HG03135 (cell line): ENCODE results near the gene EFNA2.
A peak's percentile ranks its signal among the peaks of the same experiment; 100 is the strongest.
"Not testable (repeated sequence)": the region's sequence is repeated elsewhere in the genome, so short reads cannot be mapped to it uniquely, and the experiment has no call there.

Experiments
- ATAC-seq: cut with Tn5 transposase; IDR thresholded peaks from one replicate; pipeline ENCODE4 v1.9.1; 2021; ENCODE audit warnings: mild to moderate bottlenecking, moderate library complexity; ENCODE audit not compliant: unreplicated experiment

EFNA2 gene

DNA sequence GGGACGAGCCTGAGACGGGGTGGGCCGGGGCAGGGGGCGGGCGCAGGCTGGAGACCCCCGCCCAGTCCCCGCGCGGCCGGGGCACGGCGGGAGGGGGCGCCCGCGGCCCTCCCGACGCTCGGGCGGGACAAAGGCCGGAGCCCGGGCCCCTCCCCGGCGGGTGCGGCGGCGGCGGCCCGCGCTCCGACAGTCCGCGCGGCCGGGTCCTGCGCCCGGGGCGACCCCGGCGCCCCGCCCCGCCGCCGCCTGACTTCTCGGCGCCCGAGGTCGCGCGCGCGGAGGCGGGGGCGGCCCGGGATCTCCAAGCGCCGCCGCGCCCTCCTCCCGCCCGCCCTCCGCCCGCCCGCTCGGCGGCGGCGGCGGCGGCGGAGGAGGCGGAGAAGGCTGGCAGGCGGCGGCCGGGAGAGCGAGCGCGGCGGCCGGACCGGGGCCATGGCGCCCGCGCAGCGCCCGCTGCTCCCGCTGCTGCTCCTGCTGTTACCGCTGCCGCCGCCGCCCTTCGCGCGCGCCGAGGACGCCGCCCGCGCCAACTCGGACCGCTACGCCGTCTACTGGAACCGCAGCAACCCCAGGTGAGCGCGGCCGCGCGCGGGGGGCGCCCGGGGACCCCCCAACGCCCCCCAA, at the start of gene EFNA2:
Gene EFNA2 (plus strand): TSS at position 137 of the 624 bp plus-strand sequence. CDS start 296 bp downstream, at position 433.
- no peak for ATAC-seq

DNA sequence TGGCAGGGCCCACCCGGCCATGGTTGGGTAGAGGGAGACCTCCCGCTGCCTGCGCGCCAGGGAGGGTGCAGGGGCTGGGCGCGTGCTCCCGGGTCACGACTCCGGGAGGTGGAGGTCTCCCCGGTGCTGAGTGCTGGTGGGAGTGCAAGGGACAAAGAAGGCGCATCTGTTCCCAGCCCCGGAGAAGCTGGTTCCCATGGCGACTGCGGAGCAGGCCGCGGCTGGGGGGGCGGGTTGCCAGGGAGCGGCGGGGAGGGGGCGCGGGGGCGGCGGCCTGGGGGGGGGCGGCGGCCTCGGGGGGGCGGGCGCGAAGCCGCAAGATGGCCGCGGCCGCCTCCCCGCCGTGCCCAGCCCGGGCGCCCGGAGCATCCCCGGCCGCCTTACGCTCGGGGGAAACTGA, 49.1 kb upstream of the EFNA2 start:
- no peak for ATAC-seq

DNA sequence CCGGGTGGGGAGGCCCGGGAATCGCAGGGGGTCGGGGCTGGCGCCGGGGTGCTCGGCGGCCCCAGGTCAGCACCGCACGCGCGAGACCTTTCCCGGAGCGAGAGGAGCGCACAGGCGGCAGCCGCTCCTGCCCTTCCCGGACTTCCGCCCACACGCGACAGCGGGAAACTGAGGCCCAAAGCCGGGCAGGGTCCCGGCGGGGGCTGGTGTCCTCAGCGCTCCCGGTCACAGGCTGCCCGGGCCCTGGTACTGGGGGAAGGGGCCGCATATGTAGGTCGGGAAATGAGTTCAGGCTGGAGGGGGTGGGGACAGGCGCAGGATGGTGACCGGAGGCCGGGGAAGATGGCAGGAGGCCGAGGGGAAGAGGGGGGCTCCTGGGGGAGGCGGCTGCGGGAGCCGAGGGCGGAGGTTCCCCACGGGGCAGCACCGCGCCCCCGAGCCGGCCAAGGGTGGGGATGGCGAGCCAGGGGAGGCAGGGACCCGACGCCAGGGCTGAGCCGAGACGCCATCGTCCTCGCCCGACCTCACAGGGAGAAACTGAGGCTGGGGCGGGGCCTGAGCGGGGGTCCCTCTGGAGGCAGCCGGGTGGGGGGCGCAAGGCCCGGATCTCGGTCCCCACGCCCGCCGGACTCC, 48.5 kb upstream of the EFNA2 start:
- no peak for ATAC-seq

DNA sequence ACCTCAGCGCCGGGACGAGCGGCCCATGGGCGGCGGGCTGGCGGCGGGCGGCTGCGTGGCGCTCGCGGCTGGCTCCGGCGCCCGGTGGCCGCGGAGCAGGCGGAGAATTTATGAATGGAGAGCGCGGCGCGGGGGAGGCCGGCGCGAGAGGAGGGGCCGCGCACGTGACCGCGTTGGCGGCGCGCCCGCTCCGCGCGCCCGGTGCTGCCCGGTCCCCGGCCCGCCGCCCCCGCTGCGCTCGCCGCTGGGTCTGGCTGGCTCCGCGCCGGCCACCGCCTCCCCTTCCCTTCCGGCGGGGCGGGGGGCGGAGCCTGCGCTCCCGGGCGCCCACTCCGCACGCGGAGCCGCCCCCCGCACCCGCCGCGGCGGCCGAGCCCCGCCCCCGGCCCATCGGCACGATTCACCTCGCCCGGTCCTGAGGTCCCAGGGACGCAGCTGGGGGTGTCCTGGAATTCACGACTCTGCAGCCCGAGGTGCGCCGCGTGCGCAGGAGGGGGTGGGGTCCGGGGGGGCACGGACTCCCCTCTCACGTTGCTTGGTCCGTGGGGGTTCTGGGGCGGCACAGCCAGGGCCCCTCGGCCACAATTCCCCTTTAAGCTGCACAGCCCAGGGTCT, 47.8 kb upstream of the EFNA2 start, which contains the start of gene CBARP:
Gene CBARP (minus strand): TSS at position 252 of the 615 bp plus-strand sequence. CDS start 1,905 bp downstream, outside the sequence.
- no peak for ATAC-seq

DNA sequence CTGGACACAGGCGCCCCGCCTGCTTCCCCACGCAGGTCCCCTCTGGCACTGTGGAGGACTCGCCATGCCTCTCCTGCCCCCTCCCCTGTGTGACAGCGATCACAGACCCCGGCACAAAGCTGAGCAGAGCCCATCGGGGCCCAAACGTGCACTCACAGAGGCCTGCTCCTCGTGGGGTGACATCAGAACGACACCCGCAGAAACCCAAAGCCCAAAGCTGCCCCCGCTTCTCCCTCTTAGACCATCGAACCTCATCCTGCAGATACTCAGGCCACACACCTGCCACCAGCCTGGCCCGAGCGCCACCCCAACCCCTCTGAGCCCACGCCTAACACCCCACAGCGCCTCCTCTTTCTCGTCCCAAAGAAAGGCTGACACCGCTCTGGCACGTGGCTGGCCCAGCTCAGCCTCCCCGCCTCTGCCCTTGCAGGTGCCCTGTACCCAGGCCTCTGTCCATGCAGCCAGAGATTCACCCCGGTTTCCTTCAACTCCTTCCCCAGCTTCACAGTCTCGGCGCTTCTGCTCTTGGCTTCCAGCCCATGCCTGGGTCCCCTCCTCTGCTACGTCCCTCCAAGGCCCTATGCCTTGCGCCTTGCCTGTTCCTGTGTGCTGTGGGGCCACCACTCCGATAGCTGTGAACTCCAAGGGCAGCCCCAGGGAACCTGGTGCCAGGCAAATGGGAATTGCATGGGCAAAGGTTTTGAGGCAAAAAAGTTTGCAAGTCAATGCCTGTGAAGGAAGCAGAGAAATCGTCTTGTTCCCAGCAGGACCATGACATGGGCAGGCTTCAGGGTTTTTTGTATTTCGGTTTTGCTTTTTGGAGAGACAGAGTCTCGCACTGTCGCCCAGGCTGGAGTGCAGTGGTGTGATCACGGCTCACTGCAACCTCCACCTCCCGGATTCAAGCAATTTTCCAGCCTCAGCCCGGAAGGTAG, 47.0 kb upstream of the EFNA2 start:
- no peak for ATAC-seq

DNA sequence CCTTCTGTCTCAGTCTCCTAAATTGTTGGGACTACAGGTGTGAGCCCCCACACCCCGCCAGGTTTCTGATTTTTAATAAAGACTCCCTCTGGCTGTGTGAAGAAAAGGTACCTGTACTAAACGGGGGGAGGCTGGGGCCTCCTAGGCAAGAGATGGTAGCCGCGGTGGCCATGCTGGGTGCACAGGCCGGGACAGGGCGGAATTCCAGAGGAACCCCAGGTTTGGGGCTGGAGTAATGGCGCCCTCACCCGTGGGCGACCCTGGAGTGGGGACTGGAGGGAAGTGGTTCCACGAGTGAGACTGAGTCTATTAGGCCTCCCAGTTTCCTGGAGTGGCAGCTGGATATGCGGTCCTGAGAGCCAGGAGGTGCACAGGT, 46.3 kb upstream of the EFNA2 start:
- ATAC-seq = no peak

DNA sequence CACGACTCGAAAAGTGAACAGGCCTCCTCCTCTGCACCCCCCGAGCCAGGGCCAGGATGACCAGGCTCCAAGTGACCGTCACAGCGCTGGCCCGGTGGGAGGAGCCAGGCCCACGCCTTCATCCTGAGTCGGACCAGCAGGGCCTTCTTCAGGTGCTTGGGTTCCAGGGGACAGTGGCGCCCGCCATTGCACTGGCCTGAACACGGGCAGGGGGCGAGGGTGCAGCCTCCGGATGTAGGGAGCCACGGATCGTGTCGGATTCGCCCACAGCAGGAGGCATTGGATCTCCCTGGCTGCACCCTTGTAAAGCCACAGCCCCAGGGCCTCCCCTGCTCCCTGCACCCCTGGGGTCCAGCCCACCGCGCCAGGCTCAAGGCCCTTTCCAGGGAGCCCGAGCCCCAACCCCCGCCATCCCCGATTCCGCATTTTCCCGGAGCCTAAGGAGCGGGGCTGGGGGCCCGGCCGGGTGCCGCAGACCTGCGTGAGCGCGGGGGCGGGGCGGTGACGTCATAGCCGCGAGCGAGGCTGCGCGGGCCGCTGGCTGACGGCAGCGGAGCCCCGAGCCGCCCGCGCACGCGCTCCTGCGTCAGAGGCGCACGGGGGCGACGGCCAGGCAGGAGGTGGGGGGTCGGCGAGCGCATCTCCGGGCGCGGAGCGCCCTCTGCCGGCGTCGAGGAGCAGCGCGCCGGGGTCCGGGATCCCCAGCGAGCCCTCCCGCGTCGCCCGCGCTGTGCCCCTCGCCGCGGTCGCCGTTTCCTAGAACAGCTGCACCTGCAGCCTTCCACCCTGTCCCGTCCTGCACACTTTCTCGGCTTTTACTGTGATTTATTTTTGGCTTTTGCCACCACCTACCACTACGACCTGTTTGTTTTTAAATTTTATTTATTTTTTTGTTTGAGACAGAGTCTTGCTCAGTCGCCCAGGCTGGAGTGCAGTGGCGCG, 45.6 kb upstream of the EFNA2 start:
- ATAC-seq = peak; percentile 25

DNA sequence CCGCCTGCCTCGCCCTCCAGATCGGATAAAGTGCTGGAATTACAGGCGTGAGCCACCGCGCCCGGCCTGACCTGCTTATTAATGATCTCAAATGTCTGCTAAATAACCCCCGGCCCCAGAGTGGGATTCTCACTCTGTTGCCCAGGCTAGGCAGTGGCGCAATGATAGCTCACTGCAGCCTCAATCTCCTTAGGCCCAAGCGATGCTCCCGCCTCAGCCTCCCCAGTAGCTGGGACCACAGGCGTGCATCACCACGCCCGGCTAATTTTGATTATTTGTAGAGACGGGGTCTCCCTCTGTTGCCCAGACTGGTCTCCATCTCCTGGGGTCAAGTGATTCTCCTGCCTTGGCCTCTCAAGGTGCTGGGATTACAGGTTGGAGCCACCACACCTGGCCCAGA, 44.7 kb upstream of the EFNA2 start:
- ATAC-seq = no peak

DNA sequence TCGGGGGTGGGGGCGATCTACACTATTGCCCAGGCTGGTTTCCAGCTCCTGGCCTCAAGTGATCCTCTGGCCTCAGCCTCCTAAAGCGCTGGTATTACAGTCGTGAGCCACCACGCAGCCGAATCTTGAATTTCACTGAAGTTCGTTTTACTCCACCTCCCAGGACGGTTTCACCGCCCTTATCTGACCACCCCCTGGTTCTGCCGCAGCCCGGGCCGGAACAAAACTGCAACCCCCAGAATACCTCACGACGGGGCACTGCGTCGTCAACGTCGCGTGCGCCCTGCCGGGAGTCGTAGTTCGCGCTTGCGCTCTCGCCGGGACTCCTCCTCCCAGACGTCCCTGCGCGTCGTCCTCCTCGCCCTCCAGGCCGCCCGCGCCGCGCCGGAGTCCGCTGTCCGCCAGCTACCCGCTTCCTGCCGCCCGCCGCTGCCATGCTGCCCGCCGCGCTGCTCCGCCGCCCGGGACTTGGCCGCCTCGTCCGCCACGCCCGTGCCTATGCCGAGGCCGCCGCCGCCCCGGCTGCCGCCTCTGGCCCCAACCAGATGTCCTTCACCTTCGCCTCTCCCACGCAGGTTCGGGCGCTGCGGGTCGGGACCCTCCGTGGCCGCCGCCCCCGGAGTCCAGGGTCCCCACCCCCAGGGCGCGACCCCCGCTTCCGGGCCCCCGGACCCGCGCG, 44.1 kb upstream of the EFNA2 start, which contains the start of gene ATP5F1D:
Gene ATP5F1D (plus strand): TSS at position 335 of the 679 bp plus-strand sequence. CDS start 100 bp downstream, at position 435.
- ATAC-seq = peak; percentile 49

DNA sequence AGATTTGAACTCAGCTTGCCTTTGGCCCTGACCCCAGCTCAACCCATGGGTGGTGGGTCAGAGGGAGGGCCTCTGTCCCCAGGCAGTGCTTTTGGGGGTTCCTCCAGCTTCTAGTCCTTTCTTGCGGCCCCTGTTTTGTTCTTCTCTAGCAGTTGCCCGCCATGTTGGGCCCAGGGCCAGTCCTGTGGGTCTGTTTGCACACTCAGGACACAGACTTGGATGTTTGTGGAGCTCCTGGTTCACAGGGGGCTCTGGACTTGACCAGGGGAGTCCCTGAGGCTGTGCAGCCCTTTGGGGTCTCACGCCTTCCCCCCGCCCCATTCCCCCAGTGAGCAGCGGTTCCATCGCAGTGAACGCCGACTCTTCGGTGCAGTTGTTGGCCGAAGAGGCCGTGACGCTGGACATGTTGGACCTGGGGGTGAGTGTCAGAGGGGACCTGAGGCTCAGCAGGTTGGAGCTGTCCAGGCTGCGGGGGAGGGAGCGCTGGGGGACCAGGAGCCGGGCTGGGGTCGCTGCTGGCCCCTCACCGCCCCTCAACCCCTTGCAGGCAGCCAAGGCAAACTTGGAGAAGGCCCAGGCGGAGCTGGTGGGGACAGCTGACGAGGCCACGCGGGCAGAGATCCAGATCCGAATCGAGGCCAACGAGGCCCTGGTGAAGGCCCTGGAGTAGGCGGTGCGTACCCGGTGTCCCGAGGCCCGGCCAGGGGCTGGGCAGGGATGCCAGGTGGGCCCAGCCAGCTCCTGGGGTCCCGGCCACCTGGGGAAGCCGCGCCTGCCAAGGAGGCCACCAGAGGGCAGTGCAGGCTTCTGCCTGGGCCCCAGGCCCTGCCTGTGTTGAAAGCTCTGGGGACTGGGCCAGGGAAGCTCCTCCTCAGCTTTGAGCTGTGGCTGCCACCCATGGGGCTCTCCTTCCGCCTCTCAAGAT, 41.6 kb upstream of the EFNA2 start:
- no peak for ATAC-seq

DNA sequence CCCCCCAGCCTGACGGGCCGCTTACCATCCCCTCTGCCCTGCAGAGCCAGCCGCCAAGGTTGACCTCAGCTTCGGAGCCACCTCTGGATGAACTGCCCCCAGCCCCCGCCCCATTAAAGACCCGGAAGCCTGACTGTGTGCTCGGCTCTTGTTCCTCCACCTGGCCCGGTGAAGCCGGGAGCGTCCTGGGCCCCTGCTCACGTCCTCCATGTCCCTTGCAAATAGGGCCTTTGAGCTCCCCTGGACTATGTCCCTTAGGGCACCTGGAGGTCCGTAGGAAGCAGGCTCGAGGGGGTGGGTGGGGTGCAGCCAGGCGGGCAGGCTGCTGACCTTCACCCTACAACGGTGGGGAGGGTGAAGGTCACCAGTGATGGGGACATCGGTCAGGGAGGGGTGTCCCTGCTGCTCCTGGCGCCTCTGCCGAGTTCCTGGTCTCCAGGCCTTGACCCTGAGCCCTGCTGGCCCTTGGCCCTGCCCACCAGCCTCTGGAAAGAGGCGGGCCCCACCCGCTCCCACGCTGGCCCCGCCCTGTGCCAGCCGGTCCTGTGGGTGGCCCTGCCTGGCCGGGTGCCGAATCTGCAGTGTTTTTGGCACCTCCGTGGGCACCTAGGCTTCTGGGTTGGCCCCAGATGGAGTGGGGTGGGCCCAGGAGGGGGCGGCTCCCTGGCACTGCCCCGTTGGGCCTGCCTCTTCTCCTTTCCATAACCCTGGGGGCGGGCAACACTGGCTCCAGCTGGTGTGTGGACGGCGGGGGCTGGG, 40.8 kb upstream of the EFNA2 start:
- no peak for ATAC-seq

DNA sequence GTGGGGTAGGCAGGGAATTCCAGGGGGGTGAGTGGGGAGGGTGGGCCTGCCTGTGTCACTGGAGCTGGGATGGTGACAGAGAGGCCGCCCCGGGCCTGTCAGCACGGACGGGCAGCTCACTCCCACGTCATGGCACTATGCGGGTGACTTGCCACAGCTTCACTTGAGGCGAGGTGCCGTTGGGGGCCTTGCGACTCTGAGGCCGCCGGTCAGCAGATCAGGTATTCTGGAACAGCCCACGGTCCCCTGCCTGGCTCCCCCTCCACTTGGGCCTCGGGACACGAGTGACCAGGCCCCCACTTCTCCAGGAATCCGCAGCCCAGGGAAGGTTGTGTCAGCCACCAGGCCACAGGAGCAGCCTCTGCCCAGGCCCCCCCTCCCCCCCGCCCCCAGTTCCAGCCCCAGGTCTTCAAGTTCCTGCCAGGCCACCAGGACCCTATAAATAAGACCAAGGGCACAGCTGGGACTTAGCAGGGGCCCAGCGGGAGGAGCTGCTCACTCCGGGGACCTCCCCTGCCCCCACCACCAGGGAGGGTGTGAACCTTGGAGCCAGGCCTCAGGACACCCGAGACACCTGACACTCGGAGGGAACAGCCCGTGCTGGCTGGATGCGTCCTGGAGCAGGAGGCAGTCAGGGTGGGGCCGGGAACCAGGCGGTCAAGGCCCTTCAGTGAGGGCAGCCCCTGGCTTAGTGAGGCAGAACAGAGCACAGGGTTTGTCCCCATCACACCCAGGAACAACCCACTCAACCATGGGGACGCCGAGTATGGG, 40.0 kb upstream of the EFNA2 start:
- no peak for ATAC-seq

DNA sequence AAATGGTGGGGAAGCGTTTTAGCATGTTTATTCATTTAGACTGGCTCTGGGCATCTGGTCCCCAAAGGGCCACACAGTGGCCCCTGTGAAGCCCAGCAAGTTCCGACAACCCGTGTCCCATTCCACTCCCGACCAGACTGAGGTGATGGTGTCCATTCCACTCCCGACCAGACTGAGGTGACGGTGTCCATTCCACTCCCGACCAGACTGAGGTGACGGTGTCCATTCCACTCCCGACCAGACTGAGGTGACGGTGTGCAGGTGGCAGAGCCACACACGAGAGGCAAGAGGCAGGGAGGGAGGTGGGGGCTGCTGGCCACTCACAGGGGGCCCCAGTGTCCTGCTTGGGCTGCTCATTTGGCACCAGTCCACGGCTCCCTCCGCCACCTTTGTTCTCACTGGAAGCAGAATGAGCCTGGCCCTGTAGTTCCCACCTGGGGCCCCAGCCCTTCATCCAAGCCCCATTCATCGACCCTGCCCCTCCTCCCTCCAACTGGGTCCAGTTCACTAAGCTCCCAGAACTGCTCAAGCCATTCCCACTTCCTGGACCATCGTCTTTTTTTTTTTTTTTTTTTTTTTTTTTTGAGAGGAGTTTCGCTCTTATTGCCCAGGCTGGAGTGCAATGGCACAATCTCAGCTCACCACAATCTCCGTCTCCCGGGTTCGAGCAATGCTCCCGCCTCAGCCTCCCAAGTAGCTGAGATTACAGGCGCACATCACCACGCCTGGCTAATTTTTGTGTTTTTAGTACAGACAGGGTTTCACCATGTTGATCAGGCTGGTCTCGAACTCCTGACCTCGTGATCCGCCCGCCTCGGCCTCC, 39.2 kb upstream of the EFNA2 start:
- ATAC-seq = not testable (repeated sequence)

DNA sequence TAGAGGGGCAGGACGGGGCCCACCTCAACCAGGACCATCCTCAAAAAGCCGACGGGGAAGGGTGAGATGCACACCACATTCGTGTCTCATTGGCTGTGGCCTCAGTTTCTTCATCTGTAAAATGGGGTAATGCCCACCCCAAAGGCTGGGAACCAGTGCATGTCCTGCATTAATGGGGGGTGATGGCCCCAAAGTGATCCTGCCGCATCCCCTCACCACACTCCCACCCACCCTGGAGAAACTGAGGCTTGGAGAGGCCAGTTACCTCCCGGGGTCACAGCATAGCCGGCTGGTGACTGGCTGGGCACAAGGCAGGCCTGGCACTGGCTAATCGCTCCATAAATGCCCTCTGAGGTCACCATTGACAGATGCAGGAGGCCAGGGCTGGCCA, 37.9 kb upstream of the EFNA2 start:
- no peak for ATAC-seq

DNA sequence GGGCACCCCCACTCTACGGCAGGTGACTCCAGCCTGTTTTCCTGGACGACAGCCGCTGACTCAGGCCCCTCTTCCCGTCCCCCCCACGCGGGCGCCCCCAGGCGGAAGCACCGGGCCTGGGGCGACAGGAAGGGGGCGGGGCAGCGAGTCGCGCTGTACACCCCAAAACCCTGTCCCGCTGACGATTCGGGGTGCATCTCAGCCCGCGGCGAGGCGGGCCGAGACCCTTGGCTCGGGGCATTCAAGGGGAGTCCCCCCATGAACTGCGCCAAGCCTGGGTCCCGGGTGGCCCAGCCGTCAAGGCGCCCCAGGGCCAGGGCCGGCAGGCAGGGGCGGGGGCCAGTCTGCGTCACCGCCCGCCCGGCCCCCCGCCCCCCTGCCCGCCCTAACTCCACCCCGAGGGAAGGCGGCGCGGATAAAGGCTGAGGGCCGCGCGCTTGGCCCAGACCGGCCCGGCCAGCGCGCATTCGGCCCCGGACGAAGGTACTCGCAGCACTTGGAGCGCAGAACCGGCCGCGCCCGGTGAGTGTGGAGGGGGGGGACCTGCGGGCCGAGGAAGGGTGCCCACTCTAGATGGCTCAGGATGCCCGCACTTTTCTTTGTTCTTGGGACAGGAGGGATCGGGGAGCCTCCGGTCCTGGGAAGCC, 37.4 kb upstream of the EFNA2 start, which contains the start of gene MIDN:
Gene MIDN (plus strand): TSS at position 445 of the 647 bp plus-strand sequence. CDS start 1,714 bp downstream, outside the sequence.
- ATAC-seq = peak; percentile 10
